Measurements from ENCODE around the gene GADD45A. TPM values are rescaled to one million over a fixed set of nuclear protein-coding genes. Genes with fewer than 3 reads are reported as not detected.

GADD45A gene
- total RNA-seq, 1 experiment from 2014 or later: 48.8 TPM

DNA sequence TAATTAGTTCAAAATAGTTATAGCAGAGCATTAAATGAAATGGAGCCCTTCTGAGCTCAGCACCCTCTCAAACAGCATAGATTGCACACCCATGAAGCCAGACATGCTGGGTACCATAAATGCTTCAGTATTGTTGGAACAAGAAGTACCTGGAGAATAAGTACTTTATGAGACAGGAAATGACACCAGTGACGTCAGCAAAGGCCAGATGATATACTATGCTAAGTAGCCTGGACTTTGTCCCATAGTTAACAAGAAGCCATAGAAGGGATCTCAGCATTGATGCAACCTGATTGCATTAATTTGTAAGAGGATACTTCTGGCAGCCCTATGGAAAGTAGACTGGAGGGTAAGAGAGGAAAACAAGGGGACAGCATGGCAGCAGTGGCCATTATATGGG lies 16.3 kb upstream of the GADD45A start:
- no peak for DNase-seq (ENCODE audit: low read depth)

DNA sequence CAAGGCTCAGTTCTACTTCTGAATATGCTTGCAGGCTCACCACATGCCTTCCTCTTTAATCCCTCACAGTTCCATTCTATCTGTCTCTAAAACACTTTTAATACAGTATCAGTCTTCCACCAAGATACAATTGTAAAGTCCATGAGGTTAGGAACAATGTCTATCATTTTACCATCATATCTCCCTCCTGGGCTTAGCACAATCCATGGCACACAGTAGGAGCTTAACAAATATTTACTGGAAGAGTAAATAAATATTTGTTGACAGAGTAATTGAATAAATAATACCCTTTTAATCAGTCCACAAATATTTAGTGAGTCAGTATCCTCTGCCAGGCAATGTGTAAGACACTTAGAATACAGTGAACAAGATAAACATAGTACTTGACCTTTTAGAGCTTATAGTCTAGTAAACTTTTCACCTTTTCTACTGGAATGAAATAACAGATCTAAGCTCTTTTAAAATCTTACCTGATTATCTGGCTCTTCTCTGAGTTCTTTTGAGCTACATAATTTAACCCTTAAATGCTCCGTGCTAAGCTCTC lies 12.7 kb upstream of the GADD45A start:
- DNase-seq (ENCODE audit: low read depth): peak; percentile 20

DNA sequence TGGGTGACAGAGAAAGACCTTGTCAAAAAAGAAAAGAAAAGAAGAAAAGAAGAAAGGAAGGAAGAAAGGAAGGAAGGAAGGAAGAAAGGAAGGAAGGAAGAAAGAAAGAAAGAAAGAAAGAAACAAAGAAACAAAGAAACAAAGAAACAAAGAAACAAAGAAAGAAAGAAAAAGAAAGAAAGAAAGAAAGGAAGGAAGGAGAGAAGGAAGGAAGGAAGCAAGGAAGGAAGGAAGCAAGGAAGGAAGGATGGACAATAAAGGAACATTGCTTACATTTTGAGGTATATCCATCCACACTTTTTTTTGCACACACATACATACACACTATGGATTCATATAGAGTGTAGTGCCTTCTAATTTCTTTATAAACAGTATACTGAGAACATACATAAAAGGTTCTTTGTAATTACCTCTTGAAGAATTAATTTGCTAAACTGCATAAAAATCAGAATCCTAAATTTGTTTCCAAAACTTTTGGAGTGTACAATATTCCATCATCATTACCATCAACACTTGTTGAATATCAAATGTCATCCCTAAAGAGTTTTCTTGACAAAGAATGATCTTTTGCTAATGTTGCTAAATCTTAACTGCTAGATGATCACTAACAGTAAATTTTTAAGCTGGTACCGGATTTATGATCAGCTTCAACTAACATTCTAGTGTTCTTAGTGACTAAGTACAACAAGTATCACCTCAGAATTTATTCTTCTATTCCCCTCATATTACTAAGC lies 11.4 kb upstream of the GADD45A start:
- no peak for DNase-seq (ENCODE audit: low read depth)

DNA sequence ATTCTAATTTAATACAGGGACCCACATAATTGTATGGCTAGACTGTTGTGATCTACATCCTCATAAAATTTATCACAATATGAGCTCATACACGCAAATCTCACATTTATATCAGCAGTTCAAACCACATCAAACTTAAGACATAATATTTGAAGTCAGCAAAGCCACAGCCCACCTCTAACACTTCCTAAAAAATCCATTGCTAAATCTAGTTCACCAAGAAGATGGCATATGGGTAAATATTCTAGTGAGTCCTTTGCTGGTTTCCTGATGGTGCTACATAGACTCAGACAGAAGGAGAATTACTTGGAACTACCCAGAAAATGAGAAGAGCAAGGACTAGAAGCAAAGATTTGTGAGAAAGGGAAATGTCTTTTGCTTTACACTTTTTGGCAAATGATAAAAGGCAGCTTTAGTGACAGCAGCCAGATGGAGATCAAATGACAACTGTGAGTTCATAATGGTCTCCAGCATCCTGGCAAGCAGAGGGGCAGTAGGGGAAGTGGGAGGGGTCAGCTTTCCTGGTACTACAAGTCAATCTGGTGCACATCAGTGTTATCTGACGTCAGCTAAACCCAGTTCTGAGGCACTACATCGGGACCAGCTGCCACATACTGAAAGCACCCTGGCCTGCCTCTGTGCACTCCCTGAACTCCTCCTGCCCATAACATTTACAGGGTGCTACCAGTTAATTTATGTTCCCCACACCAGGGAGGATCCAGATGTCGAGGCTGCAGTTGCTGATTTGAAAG lies 10.6 kb upstream of the GADD45A start:
- peak; percentile 55 for DNase-seq (ENCODE audit: low read depth)

DNA sequence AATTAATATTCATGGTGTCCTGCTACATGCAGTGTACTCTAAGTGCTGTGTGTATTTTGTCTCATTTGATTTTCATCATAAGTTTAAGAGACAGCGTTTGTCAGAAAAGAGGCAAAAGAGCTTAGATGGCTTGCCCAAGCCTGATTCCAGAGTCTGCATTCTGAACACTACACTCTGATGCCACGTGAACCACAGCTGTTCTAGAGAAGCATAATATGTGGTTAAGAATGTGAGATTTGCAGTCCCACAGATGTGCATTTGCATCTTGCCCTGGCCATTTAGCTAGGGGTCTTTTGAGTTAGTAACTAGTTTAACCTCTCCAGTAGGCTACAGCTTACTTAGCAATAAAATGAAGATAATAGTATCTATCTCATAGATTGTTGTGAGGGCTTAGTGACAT lies 9.2 kb upstream of the GADD45A start:
- DNase-seq (ENCODE audit: low read depth): no peak

DNA sequence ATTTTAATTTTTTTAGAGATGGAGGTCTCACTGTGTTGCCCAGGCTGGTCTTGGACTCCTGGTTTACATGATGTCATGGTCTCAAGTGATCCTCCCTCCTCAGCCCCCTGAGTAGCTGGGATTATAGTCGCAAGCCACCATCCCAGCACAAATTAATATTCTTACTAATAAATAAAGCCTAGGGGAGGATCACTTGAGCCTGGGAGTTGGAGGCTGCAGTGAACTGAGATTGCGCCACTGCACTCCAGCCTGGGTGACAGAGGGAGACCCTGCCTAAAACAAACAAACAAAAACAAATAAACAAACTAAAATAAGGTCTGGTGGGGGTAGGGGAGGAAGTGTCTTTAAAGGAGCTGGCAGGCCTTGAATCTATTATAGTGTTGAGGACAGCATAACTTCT lies 8.7 kb upstream of the GADD45A start:
- no peak for DNase-seq (ENCODE audit: low read depth)

DNA sequence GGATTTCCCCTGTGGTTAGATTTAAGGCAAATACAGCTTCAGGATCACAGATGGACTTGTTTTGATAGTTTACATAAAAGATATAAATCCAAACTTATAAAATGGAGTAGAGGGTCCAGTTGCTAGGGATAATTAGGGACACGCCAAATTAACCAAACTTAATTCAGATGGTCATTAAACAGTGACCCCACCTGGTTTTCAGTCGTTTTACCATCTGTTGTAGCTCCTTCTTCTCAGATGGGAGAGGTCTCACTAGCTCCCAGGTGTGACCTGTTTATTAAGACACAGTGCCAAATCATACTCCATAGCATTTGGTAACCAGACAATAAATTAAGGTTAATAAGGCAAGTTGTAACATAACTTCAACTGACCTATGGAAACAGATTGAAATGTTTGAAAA lies 8.1 kb upstream of the GADD45A start:
- no peak for DNase-seq (ENCODE audit: low read depth)

DNA sequence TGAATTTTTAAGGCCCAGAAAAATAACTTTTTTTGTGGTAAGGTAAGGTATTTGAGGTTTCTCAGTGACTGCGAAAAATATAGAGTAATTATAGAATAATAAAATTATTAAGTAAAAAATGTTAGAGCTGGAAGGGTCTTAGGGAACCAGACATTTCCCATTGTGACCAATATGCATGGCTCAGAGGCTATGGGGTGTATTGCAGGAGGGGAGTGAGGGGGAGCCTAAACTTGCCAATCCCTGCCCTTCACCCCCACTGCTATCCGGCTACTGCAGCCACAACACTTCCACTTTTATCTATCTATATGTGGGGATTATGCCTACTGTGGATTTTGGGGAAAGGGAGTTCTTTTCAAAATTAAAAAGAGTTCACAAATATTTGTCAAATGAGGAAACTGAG lies 7.6 kb upstream of the GADD45A start:
- no peak for DNase-seq (ENCODE audit: low read depth)

DNA sequence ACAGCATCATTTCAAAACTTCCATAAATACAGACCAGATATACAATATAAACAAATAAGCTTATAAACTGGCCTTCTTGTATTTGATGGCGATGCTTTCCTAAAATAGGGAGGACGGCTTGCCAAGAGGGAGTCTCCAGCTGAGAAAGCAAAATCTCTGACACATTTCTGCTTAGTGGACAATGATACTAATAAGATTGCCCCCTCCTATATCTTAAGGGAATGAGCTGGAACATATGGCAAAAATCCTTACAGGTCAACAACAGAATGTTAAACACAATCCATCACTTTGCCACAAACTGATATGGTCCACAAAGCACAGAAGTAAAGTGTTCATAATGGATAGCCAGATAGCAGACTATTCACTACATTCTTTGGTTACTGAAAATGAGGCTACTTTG lies 7.1 kb upstream of the GADD45A start:
- DNase-seq (ENCODE audit: low read depth): no peak

DNA sequence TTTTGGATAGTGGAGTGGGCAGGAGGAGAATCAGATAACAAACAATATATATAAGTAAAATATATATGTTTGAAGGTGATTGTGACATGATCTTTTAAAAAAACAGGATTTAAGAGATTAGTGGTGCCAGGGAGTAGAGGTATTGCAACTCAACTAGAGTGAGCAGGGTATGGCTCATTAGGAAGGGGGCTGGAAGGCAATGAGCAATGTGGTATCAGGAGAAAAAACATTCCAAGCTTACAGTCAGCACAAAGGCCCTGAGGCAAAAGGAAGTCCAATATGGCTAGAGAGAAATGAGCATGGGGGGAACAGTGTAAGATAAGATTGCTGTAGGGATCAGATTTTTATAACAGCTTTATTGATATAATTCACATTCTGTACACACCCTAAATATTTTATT lies 5.3 kb upstream of the GADD45A start:
- DNase-seq (ENCODE audit: low read depth): peak; percentile 91

DNA sequence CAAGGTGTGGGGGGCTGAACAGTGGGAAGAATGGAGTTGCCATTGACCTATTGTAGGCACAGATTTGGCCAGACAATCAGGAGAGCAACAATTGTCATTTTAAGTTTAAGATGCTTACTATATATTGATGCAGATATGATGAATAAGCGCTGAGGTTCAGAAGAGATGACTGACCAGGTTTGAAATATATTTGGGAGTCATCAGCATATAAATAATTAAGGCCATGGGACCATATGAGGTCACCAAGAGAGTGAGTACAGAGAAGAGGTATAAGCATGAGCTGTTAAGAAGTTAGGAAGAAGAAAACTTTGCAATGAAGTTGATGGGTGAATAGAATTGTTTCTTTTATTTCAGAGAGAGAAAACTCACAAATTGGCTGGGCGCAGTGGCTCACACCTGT lies 4.5 kb upstream of the GADD45A start:
- DNase-seq (ENCODE audit: low read depth): peak; percentile 37

DNA sequence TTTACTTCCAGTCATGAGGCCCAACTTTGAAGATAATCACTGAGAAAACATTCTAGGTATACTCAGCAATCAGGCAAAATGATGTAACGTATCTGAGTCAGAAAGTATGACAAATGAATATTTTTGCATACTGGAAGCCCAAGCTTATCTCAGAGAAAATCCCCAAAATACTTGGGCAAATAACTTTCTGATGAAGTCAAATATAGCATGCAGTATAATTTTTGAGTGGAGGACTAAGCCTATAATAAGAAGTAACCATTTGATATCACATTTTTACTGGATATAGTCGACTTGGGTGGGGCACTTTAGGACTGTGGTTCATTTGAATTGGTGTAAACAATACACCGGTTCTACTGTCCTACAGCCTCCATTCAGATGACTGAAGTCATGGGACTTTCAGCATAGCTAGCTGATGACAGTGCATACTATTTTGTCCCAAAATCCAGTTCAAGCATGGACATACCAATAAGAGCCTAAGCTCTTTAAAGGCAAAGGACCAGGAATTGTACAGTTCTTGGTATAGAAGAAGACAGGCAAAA lies 2.3 kb upstream of the GADD45A start:
- DNase-seq (ENCODE audit: low read depth): peak; percentile 89

DNA sequence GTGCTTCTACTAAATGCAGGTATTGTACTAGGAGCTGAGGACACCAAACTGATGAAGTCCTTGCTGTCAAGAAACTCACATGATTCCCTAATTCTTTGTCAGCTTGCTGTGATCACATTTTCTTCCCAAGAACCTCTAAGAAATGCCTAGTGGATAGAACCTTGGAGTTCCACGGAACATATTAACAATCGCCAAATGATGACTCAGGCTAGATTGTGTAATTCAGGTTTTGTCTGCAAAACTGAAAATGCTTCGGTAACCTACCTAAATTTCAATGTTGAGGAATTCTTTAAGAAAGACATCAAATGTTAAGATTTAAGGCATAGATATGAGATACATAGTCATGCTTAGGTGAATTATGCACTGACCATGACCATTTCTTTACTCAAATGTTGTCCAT lies 1.7 kb upstream of the GADD45A start:
- DNase-seq (ENCODE audit: low read depth): peak; percentile 84

DNA sequence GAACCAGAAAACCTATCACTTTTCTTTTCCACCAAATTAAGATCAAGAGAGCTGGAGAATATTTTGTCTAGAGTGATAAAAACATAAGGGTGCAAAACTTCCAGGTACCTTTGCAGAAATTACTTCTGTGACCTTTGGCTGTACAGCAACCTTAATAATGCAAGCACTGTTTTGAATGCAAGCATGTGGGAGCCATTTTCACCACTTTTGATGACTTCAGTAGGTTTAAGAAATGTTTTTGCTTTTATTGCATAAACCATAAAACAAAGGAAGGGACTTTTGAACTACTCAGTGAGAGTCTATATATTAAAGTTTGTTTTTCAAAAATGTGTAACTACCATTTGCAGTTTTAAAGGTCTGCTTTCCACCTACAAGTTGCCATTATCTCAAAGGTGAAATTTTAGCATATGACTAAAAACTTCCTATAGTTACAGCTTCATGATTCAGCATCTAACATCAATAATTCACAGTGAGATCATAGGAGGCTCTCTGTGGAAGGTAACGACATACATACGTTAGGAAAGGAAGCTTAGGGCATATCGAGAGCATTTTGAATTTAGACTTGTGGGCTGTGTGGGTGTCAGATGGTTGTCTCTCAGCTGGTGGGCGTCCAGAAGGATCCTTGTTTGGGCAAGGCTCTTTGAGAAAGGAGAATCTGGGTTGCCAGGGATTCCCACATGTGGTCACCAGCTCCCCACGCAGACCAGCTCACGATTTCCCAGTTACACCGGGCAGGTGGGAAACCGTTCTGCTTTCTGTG lies 1.1 kb upstream of the GADD45A start:
- DNase-seq (ENCODE audit: low read depth): peak; percentile 35

DNA sequence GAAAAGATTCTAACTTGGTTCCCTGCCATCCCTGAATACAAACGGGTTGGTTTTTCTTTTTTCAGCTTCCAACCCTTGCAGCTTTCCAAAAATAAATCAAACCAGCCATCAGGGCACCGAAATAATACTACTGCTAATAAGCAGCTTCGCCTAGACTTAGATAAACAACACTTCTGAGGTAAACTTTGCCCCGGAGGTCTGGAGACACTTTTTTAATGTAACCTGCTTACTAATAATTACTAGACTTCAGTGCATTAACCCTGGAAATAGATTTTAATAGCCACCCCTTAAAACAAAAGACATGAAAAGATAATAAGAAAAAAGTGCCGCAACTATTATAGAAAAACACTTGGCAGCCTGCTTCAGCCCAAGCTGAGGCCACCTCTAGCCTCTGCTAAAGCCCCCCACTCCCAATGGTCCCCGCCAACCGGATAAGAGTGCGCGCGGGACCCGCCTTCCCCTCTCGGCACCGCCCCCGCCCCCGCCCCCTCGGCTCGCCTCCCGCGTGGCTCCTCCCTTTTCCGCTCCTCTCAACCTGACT lies 405 bp upstream of the GADD45A start:
- no peak for DNase-seq (ENCODE audit: low read depth)

DNA sequence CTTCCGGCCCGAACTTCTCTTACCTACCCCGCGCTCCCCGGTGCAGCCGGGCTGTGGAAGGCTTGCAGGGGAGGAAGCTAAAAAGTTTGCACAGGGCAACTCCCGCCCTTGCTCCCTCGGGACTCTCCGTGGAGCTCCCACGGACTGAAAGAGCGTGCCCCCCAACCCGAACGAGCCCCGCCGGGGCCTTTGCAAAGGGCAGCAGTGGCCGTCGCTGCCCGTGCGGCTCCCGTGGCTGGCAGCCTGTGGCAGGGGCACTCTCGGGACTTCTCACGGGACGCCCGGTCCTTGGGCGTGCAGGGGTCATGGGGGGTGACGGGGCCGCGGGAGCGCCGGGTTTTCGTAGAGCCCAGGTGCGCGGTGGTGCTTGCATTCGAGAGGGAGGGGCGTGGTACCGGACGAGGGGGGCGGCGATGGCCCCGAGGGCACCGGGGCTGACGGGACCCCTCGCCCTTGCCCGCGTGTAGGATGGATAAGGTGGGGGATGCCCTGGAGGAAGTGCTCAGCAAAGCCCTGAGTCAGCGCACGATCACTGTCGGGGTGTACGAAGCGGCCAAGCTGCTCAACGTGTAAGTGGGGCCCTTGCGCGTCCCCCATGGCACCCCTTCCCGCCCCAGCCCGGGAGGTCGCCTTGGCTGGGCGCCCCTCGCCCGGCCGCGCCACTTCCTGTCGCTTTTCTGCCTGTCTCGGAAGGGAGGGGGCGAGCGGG lies 711 bp downstream of the GADD45A start:
- peak; percentile 62 for DNase-seq (ENCODE audit: low read depth)

DNA sequence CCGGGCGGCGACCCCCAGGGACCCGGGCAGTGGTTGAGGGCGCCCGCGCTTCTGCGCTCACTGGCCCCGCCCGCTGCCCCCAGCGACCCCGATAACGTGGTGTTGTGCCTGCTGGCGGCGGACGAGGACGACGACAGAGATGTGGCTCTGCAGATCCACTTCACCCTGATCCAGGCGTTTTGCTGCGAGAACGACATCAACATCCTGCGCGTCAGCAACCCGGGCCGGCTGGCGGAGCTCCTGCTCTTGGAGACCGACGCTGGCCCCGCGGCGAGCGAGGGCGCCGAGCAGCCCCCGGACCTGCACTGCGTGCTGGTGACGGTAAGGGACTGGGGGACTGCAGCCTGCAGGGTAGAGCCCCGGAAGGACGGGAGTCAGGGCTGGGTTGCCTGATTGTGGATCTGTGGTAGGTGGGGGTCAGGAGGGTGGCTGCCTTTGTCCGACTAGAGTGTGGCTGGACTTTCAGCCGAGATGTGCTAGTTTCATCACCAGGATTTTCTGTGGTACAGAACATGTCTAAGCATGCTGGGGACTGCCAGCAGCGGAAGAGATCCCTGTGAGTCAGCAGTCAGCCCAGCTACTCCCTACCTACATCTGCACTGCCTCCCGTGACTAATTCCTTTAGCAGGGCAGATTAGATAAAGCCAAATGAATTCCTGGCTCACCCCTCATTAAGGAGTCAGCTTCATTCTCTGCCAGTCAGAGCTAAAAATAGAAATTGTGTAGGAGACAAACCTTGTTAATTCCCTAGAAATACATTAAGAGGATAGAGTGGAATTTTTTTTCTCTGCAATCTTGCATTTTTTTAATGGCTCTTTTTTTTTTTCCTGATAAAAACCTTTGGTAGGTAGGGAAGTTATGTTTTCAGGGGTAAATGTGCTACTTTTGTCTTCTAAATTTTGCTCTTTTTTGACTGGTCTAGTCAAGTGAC lies 1.5 kb downstream of the GADD45A start:
- DNase-seq (ENCODE audit: low read depth): peak; percentile 99

DNA sequence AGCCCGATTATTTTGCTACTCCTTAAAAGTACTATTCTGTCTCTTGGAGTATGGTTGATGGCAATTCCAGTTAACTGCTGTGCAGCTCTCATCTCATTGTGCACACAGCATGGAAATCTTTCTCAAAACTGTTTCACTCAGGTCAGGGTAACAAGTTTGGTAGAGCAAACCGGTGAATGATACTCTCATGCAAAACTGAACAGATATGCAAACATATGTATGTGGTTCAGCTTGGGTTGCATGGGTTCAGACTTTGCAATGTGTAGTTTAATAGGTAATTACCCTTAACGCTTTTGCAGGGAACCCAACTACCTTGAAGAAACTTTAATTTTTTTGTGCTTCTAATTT lies 2.2 kb downstream of the GADD45A start:
- no peak for DNase-seq (ENCODE audit: low read depth)

DNA sequence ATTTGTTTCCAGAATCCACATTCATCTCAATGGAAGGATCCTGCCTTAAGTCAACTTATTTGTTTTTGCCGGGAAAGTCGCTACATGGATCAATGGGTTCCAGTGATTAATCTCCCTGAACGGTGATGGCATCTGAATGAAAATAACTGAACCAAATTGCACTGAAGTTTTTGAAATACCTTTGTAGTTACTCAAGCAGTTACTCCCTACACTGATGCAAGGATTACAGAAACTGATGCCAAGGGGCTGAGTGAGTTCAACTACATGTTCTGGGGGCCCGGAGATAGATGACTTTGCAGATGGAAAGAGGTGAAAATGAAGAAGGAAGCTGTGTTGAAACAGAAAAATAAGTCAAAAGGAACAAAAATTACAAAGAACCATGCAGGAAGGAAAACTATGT lies 2.6 kb downstream of the GADD45A start:
- peak; percentile 80 for DNase-seq (ENCODE audit: low read depth)

DNA sequence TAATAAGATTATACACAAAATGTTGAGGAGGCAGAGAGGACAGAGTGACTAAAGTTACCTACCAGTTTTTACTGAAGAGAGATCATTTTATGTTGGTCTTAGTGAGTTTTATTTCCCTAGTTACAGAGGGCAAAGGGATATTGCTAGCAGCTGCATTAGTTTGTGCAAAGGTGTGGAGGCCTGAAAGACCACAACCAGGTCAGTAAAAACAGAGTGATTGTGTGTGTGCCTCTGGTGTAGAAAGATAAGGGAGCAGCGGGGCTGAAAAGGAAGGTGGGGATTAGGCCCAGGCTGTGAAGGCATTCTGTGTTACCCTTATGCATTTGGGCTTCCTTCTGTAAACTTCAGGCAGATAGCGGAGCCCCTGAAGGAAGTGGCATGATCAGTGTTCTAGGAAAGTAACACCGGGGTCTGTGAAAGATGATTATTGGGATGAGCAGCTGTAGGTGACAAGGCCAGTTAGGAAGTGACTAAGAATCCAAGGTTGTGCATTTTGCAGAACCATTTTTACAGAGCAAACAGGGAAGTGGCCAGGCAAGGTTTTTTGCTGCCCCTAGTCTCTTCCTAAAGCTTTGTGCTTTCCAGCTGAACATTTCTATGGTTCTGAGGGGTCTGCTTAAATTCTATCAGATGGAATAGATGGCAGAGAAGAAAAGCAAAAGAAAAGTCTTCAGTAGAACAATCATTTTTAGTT lies 3.7 kb downstream of the GADD45A start:
- no peak for DNase-seq (ENCODE audit: low read depth)

All from M059J (cell line).